NOMO-1 treated with DMSO at 0.1 percent for 48 hours (cell line): ENCODE measurements around the gene SLC25A6.
"Not testable (repeated sequence)": the region's sequence is repeated elsewhere in the genome, so short reads cannot be mapped to it uniquely, and the experiment has no call there.

Experiments
- DNase-seq: peaks from one replicate; lab custom pipeline; 2025; ENCODE audit not compliant: unreplicated experiment; lab: John Stamatoyannopoulos, UW

SLC25A6 gene

GRCh38 chrX:1391707-1392375 is at the start of gene SLC25A6:
TSS of gene SLC25A6 (minus strand) at chrX:1392113. CDS start at chrX:1392009, 104 bp downstream.
- DNase-seq = no peak

GRCh38 chrX:1440506-1440905 is 48.6 kb upstream of the SLC25A6 start:
- no peak for DNase-seq

GRCh38 chrX:1435241-1435895 is 43.5 kb upstream of the SLC25A6 start:
- no peak for DNase-seq

- DNase-seq = no peak
These were observed 42.9 kb upstream of the SLC25A6 start for GRCh38 chrX:1434871-1435240.

- DNase-seq = no peak
These were observed 41.9 kb upstream of the SLC25A6 start for GRCh38 chrX:1433646-1434357.

- no peak for DNase-seq
These were observed 38.5 kb upstream of the SLC25A6 start for GRCh38 chrX:1430451-1430850.

GRCh38 chrX:1427756-1428155 is 35.8 kb upstream of the SLC25A6 start:
- DNase-seq = no peak

GRCh38 chrX:1426321-1426720 is 34.4 kb upstream of the SLC25A6 start:
- not testable (repeated sequence) for DNase-seq

- no peak for DNase-seq
These were observed 33.5 kb upstream of the SLC25A6 start for GRCh38 chrX:1425381-1425780.

GRCh38 chrX:1424147-1424851 is 32.4 kb upstream of the SLC25A6 start:
- DNase-seq = no peak

GRCh38 chrX:1423215-1423614 is 31.3 kb upstream of the SLC25A6 start:
- DNase-seq = no peak

GRCh38 chrX:1422135-1422465 is 30.2 kb upstream of the SLC25A6 start:
- DNase-seq = no peak

GRCh38 chrX:1421433-1422134 is 29.7 kb upstream of the SLC25A6 start:
- no peak for DNase-seq

GRCh38 chrX:1420371-1420770 is 28.5 kb upstream of the SLC25A6 start:
- no peak for DNase-seq

GRCh38 chrX:1419545-1420355 is 27.8 kb upstream of the SLC25A6 start:
- no peak for DNase-seq

- no peak for DNase-seq
These were observed 27.1 kb upstream of the SLC25A6 start for GRCh38 chrX:1418901-1419544.

- no peak for DNase-seq
These were observed 26.2 kb upstream of the SLC25A6 start for GRCh38 chrX:1417921-1418771.

GRCh38 chrX:1416965-1417760 is 25.2 kb upstream of the SLC25A6 start:
- DNase-seq = no peak
